Esophagus muscularis mucosa (tissue), 4 donors: ENCODE data around the gene KRT20. TPM values are rescaled to one million over a fixed set of nuclear protein-coding genes. Genes with fewer than 3 reads are reported as not detected.

Source experiments
- DNase-seq: peaks from one replicate; pipeline ENCODE4 v3.0.0-alpha.2; 2017; ENCODE audit errors: extremely low spot score
- H3K27ac ChIP-seq, 4 donors: fragments of 200-600 bp; sonication (generic); replicated peaks in 1 of 4; 1 replicate in 3 of 4; 2 replicates in 1 of 4; pipeline ENCODE4 v1.5.1; 2016 to 2019; ENCODE audit warnings: mild to moderate bottlenecking in 1 of 4
- H3K27me3 ChIP-seq, 4 donors: fragments of 200-600 bp; sonication (generic); one replicate each; pipeline versions ENCODE4 v1.5.1 to v1.6.0; 2016 to 2019
- H3K36me3 ChIP-seq, 4 donors: fragments of 200-600 bp; sonication (generic); one replicate each; pipeline ENCODE4 v1.5.1; 2016 to 2019
- H3K4me1 ChIP-seq, 4 donors: fragments of 200-600 bp; sonication (generic); one replicate each; pipeline ENCODE4 v1.5.1; 2016 to 2019
- H3K4me3 ChIP-seq, 4 donors: fragments of 200-600 bp; sonication (generic); 1 replicate in 2 of 4; 2 replicates in 2 of 4; pipeline ENCODE4 v1.5.1; 2016 to 2019; ENCODE audit warnings: mild to moderate bottlenecking in 4 of 4, moderate library complexity in 1 of 4
- H3K9me3 ChIP-seq, 4 donors: fragments of 200-600 bp; sonication (generic); 1 replicate in 3 of 4; 2 replicates in 1 of 4; pipeline ENCODE4 v1.5.1; 2016 to 2019
- EP300 ChIP-seq: sonication (generic); formaldehyde crosslinking; IDR thresholded peaks from one replicate; pipeline ENCODE4 v1.6.1; 2017; ENCODE audit warnings: antibody characterized with exemption
- POLR2A ChIP-seq: fragments of 450-650 bp; IDR thresholded peaks from one replicate; pipeline ENCODE4 v1.6.1; 2017; ENCODE audit warnings: antibody characterized with exemption, moderate library complexity, mild to moderate bottlenecking, low read depth
- POLR2AphosphoS5 ChIP-seq, 2 donors: sonication (generic); formaldehyde crosslinking; IDR thresholded peaks; one replicate each; pipeline ENCODE4 v1.6.1; 2017; ENCODE audit warnings: antibody characterized with exemption in 2 of 2
- WGBS: methylation state at CpG from one replicate; pipeline ENCODE4 v1.1.5; 2018; 5-methylcytosine and 5-hydroxymethylcytosine counted together
- intact Hi-C: fragments of 100-400 bp; cut with DNase I; formaldehyde crosslinking; loops from one replicate; pipeline ENCODE4 v1.15.1; 2023
- total RNA-seq, 4 donors: library from RNA; depleted of rRNA; stranded (reverse); fragments of >200 nt; gene quantifications; one replicate each; pipeline versions ENCODE4 v1.1.0 to v1.2.1, GENCODE V29; 2016
- TF ChIP-seq, protein P1 (sequence below), 3 experiments: fragments of 200-600 bp in 2 of 3; fragments of 450-650 bp in 1 of 3; sonication (generic) in 2 of 3; IDR thresholded peaks; one replicate each; pipeline ENCODE4 v1.5.1; 2017 to 2019; ENCODE audit warnings: antibody characterized with exemption in 3 of 3, mild to moderate bottlenecking in 2 of 3, moderate library complexity in 1 of 3

Gene KRT20
- total RNA-seq, 4 donors from 2014 or later, result 0.52 TPM; not detected in 3

- no peak for TF ChIP-seq EP300
- TF ChIP-seq POLR2AphosphoS5 (IDR thresholded peaks at IDR 0.05), result no peak
- no peak for TF ChIP-seq POLR2A
- TF ChIP-seq, protein P1, sequence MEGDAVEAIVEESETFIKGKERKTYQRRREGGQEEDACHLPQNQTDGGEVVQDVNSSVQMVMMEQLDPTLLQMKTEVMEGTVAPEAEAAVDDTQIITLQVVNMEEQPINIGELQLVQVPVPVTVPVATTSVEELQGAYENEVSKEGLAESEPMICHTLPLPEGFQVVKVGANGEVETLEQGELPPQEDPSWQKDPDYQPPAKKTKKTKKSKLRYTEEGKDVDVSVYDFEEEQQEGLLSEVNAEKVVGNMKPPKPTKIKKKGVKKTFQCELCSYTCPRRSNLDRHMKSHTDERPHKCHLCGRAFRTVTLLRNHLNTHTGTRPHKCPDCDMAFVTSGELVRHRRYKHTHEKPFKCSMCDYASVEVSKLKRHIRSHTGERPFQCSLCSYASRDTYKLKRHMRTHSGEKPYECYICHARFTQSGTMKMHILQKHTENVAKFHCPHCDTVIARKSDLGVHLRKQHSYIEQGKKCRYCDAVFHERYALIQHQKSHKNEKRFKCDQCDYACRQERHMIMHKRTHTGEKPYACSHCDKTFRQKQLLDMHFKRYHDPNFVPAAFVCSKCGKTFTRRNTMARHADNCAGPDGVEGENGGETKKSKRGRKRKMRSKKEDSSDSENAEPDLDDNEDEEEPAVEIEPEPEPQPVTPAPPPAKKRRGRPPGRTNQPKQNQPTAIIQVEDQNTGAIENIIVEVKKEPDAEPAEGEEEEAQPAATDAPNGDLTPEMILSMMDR (IDR thresholded peaks at IDR 0.05), result no peak
- no peak overlapping the region for H3K4me3 ChIP-seq
- intact Hi-C loops, result no loop called here
- no peaks in the 10 kb centered on the region for H3K9me3 ChIP-seq
- peaks cover 0 to 24% (median 12%) of the 10 kb centered on the region in 4 donors for H3K36me3 ChIP-seq
- DNase-seq, result no peak
- H3K27me3 ChIP-seq, result no peaks in the 10 kb centered on the region
- H3K27ac ChIP-seq, result no peak overlapping the region
- H3K4me1 ChIP-seq, result peaks cover 0 to 10% (median 9%) of the 10 kb centered on the region in 4 donors
Measured at GRCh38 chr17:40833882-40834281, 51.2 kb downstream of the KRT20 start.

GRCh38 chr17:40832840-40833239 is 52.2 kb downstream of the KRT20 start:
- H3K9me3 ChIP-seq, result no peaks in the 10 kb centered on the region
- H3K4me1 ChIP-seq, result peaks cover 5 to 18% (median 16%) of the 10 kb centered on the region in 4 donors
- TF ChIP-seq, protein P1 (IDR thresholded peaks at IDR 0.05), result no peak
- TF ChIP-seq EP300, result no peak
- no peak for TF ChIP-seq POLR2A
- TF ChIP-seq POLR2AphosphoS5 (IDR thresholded peaks at IDR 0.05), result no peak
- no peak overlapping the region for H3K27ac ChIP-seq
- intact Hi-C loops, result no loop called here
- no peak overlapping the region for H3K4me3 ChIP-seq
- peaks cover 0 to 24% (median 12%) of the 10 kb centered on the region in 4 donors for H3K36me3 ChIP-seq
- no peaks in the 10 kb centered on the region for H3K27me3 ChIP-seq
- 84% methylated on average over 3 of the region's 3 CpGs for WGBS
- no peak for DNase-seq

DNA sequence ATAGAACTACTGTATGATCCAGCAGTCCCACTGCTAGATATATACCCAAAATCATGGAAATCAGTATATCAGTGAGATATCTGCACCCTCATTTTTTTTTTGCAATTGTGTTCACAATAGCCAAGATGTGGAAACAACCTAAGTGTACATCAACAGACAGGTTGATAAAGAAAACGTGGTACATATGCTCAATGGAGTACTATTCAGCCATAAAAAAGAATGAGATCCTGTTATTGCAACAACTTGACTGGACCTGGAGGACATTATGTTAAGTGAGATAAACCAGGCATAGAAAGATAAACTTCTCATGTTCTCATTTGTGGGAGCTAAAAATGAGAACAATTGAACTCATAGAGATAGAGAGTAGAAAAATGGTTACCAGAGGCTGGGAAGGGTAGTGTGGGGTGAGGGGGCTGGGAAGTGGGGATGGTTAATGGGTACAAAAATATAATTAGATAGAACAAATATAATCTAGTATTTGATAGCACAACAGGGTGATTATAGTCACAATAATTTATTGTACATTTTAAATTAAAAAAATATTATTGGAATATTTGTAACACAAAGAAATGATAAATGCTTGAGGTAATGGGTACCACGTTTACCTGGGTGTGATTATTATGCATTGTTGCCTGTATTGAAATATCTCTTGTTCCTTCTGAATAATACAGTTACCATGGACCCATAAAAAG is 54.8 kb downstream of the KRT20 start:
- WGBS, result 87% methylated on average over 2 of the region's 2 CpGs
- H3K4me3 ChIP-seq, result no peak overlapping the region
- peaks cover 0 to 11% (median 9%) of the 10 kb centered on the region in 4 donors for H3K36me3 ChIP-seq
- H3K27me3 ChIP-seq, result no peaks in the 10 kb centered on the region
- DNase-seq, result no peak
- peak overlapping the region in 3 of 4 donors; percentile 72 to 81 (median 72) for H3K27ac ChIP-seq
- intact Hi-C loops, result no loop called here
- TF ChIP-seq EP300 (no peak), POLR2A (no peak)
- H3K9me3 ChIP-seq, result no peaks in the 10 kb centered on the region
- peaks cover 8 to 25% (median 21%) of the 10 kb centered on the region in 4 donors for H3K4me1 ChIP-seq

GRCh38 chr17:40828454-40829044 is 56.5 kb downstream of the KRT20 start:
- peak overlapping the region; percentile 68 to 81 (median 72) for H3K27ac ChIP-seq
- H3K27me3 ChIP-seq, result no peaks in the 10 kb centered on the region
- intact Hi-C loops, result no loop called here
- H3K4me1 ChIP-seq, result peaks cover 8 to 25% (median 21%) of the 10 kb centered on the region in 4 donors
- no peaks in the 10 kb centered on the region for H3K9me3 ChIP-seq
- no peak for DNase-seq
- no peak for TF ChIP-seq POLR2A
- TF ChIP-seq, protein P1 (IDR thresholded peaks at IDR 0.05), result no peak
- peak; percentile 18 to 36 for TF ChIP-seq POLR2AphosphoS5 (IDR thresholded peaks at IDR 0.05)
- peak; percentile 20 for TF ChIP-seq EP300
- WGBS, result 33% methylated on average over 4 of the region's 4 CpGs
- H3K4me3 ChIP-seq, result peak overlapping the region in 2 of 4 donors; percentile 5 to 14
- H3K36me3 ChIP-seq, result no peaks in the 10 kb centered on the region

DNA sequence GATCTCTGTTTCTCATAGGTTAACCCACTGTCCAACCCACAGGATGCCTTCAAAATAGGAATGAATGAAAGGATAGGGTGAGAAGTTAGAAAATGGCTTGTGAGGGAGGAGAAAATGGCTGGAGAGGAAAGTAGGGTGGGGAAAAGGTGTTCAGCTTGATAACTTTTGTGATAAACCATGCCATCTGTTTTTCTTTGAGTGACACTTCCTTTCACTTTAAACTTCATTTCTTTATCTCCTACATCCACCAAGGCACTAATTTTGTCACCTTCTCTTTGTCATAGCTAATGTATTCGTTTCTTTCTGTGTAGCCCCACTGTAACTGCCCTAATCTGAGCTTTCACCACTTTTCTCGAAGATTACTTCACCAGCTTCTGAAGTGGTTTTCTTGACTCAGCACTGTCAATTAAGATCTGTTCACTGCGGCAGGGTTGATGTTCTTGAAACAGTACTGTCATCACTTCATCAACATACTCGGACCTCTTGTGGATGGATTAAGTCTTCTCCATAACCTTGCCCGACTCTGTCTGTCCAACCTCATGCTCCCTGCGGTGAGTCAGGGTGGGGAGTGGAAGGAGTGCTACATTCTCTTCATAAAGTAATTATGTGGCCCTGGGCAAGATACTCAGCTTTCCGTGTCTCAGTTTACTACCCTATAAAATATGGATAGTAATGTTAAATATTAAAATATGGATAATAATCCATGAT is 57.1 kb downstream of the KRT20 start:
- no peaks in the 10 kb centered on the region for H3K36me3 ChIP-seq
- intact Hi-C loops, result no loop called here
- H3K27ac ChIP-seq, result peak overlapping the region; percentile 68 to 81 (median 72)
- WGBS, result 52% methylated on average over 7 of the region's 7 CpGs
- peak overlapping the region in 2 of 4 donors; percentile 5 to 14 for H3K4me3 ChIP-seq
- no peak for TF ChIP-seq POLR2A
- no peak for TF ChIP-seq POLR2AphosphoS5 (IDR thresholded peaks at IDR 0.05)
- no peak for TF ChIP-seq EP300
- TF ChIP-seq, protein P1 (IDR thresholded peaks at IDR 0.05), result no peak
- H3K27me3 ChIP-seq, result no peaks in the 10 kb centered on the region
- peaks cover 8 to 25% (median 21%) of the 10 kb centered on the region in 4 donors for H3K4me1 ChIP-seq
- DNase-seq, result no peak
- H3K9me3 ChIP-seq, result no peaks in the 10 kb centered on the region
